Measurements from ENCODE around the gene TMEM203.
A peak's percentile ranks its signal among the peaks of the same experiment; 100 is the strongest.
"Not testable (repeated sequence)": the region's sequence is repeated elsewhere in the genome, so short reads cannot be mapped to it uniquely, and the experiment has no call there.

The TMEM203 gene

GRCh38 chr9:137205126-137206069 lies at the start of gene TMEM203, which contains the start of gene NDOR1:
Gene TMEM203 (minus strand): TSS chr9:137205648. CDS start chr9:137205414, 234 bp downstream.
Gene NDOR1 (plus strand): TSS chr9:137205700. CDS start chr9:137205778, 78 bp downstream.
- DNase-seq = peak; percentile 89

GRCh38 chr9:137254624-137255447 lies 49.4 kb upstream of the TMEM203 start, which contains the start of gene NELFB:
Gene NELFB (plus strand): TSS chr9:137255327.
- peak; percentile 85 for DNase-seq

DNA sequence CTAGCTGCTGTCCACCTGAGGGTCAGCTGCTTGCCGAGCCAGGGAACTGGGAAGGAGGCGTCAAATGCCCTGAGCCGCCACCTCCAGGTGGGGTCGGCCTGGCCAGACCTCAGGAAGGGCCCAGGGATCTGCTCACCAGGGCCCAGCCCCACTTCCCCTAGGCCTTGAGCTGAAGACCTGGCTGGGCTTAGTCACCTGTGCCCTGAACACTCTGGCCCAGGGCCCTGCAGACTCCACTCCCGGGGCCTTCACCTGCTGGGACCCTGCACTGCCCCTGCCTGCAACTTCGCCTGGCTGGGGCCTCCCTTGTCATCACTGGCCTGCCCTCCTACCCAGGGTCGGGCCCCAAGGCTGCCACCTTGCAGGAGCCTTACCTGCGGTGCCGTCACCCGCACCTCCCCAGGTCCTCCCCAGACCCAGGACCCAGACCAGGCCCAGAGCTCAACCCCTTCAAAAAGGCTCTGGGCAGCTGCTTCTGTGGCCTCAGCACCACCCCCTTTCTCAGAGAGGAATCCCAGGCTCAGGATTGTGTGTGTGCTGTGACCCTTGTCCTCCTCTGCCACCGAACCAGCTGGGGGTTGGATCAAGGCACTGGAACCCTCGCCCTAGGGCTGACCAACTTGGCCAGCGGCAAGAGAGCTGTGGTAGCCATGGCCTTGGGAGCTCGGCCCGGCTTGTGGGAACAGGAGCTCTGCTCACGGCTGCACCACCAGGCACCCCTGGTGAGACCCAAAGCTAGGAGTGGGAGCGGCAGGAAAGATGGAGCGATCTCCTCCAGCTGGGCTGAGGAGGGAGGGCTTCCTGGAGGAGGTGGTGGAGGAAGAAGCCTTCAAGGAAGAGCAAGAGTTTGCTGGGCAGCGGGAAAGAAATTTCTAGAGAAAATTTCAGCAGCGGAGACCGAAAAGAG lies 48.5 kb upstream of the TMEM203 start:
- DNase-seq = no peak

DNA sequence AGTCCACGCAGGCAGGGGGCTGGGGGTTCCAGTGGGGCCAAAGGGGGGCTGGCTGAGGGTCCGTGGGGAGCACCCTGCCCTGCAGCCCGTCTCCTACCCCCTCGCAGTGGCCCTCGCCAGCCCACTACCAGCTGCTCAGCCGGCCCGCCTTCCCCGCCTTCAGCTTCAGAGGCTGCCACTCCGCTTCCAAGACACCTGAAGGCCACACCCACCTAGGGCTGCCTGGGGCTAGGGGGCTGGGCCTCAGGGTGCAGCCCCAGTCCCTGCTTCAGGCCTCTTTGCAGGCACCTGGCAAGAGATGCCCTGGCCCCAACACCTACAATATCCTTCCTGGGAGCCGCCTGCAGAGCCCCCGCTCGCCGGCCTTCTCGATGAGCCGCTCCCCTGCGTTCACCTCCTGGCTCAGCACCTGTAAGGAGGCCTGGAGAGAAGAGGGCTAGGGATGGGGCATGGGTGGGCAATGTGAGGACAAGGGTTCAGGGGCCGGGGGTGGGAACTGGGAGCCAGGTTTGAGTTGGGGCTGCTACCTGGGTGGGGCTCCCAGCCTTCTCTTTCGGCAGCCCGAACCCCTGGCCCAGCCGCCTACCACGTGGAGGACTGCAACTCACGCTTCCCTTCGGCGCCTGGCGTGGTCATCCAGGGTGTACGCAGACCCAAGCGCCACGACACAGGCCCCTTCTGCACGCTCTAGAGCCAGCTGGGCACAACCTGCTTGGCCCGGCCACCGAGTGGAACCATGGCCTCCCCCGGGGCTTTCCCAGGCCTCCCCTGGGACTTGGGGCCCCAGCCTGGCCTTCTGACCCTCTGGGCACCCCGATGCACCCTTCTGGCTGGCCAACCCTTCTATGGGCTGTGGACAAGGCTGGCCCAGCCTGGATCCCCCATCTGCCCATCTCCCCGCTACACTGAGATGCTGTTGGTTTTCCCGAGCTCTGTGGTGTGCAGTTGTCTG lies 47.4 kb upstream of the TMEM203 start:
- DNase-seq = peak; percentile 42

DNA sequence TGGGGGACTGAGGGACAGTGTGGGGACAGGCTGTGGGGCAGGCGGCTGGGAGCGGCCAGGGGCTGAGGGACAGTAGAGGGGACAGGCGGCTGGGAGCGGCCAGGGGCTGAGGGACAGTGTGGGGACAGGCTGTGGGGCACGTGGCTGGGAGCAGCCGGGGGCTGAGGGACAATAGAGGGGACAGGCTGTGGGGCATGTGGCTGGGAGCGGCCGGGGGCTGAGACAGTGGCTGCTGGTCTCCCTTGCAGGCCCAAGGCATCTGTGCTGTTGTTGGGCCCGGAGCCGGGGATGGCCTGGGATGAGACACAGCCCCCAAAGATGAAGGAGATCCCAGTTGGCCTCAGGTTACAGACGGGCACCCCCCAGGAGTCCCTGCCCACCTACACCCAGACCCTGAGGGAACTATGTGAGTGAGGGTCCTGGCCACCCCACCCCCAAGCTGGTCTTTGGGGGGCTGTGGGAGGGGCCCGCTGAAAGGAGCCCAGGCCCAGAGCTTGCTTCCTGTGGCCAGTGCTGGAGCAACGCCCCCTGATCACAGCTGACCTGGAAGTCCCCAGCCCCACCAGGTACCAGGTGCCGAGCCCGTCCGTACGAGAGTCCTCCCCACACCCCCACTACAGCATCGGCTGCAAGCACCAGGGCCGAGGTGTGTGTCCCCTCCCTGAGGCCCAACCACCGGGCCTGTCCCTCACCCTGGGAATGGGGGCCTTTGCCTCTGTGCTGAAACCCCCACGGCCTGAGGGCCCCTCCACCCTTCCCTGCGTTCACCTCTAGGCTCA lies 46.2 kb upstream of the TMEM203 start:
- no peak for DNase-seq

DNA sequence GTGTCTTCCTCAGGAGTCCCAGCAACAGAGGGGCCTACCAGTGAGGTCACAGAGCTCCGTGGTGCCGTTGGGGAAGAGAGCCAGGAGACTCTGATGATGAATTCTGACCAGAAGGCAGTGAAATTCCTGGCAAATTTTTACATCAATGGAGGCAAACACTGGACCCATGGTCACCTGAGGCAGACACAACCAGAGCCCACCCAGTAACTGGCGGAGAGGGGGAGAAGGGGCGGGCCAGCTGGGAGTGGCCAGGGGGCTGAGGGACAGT lies 45.7 kb upstream of the TMEM203 start, which contains the start of gene STPG3:
Gene STPG3 (plus strand): TSS at position 93 of the 268 bp plus-strand sequence. CDS start 1 bp downstream, at position 94.
- no peak for DNase-seq

GRCh38 chr9:137250329-137251193 lies 45.1 kb upstream of the TMEM203 start:
- DNase-seq = peak; percentile 28

GRCh38 chr9:137247916-137248175 lies 42.4 kb upstream of the TMEM203 start:
- DNase-seq = no peak

- no peak for DNase-seq
These were observed 41.9 kb upstream of the TMEM203 start for GRCh38 chr9:137247135-137247915.

- DNase-seq = peak; percentile 94
These were observed 40.3 kb upstream of the TMEM203 start for GRCh38 chr9:137245450-137246421.

DNA sequence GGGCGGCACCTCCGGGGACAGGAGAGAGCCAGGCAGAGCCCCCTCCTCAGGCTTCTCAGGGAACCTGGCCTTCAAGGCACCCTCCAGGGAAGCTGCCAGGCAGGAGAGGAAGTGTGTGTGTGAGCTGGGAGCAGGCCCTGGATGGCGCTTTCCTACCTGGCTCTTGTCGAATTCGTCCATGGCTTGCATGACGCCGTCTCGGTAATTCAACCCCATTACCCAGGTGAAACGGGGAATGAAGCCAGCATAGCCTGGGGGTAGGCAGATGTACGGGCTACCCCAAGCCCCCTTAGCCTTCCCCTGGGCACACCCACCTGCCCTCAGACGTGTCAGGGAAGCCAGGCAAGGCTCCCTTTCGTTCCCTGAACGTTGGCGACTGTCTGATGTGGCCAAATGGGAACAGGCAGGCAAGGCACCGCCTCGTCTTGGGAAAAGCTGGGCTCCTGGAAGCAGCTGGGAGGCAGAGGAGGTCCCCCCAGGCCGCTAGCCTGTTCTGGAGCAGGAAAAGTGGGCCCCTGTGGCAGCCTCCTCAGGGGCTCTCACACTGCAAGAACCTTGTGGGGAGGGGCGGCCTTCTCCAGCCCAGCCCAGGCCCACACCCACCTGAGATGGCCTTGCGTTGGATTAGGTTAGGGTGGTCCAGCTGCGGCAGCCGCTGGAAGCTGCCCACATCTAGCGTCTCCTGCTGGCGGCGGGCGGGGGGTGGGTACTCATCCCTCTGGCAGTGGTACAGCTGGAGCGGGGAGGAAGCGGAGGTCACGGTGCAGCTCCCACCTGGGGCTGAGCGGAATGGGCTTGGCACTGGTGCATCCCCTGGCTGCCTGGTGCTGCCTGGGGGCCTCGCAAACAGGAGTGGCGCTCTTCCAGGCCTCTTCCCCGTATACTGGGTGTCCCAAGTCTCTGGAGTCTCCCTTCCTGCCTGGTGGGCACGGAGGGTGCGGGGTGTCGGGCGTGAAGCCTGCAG lies 39.3 kb upstream of the TMEM203 start:
- DNase-seq = peak; percentile 73

DNA sequence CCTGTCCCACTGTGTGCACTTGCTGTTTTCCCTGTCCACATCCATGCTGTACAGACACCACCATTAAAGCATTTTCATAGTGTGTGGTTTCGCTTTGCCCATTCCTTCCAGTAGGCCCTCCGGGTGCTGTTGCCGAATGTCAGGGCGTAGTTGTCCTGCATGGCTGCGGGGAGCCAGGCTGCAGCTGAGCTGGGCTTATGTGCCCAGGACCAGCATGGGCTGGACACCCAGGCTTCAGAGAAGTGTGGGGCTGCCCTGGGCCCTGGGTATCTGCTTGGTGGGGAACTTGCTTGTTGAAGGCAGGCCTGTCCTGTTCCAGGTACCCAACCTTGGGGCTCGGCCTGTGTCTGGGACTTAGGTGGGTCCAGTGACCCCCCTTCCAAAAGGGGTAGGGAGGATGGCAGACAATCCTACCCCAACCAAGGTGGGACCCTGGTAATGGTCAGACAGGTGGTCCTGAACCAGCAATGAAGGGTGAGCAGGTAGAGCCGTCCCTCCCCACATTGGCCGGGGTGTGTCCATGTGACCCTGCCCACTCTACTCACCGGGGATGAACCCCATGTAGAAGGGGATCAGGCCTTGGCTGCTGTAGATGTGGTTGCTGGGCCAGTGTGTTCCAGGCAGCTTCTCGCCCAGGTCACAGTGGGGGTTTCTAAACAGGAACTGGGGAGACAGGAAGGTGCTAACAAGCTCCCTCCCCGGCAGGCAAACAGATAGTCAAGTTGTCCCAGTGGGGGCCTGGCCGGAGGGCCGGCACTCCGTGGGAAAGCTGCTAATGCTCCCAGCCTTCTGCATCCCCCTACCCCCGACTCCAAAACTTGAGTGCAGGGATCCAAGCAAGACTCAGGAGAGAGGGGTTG lies 38.4 kb upstream of the TMEM203 start:
- no peak for DNase-seq

GRCh38 chr9:137243266-137243625 lies 37.8 kb upstream of the TMEM203 start:
- not testable (repeated sequence) for DNase-seq

GRCh38 chr9:137242269-137243203 lies 37.1 kb upstream of the TMEM203 start:
- no peak for DNase-seq

All from NCI-H2171 treated with DMSO at 0.1 percent for 48 hours (cell line).